Nephron progenitor cell (in vitro differentiated cells): ENCODE measurements around the gene SOWAHA.

Source experiments
- DNase-seq: peaks from one replicate; pipeline ENCODE4 v3.0.0; 2021
- H3K27ac Mint-ChIP-seq: 2 replicates; pipeline ENCODE4 v1.8.0; 2021; ENCODE audit warnings: mild to moderate bottlenecking, moderate library complexity, mixed read lengths
- H3K27me3 Mint-ChIP-seq: 2 replicates; pipeline ENCODE4 v1.8.0; 2021; ENCODE audit warnings: mild to moderate bottlenecking, low read depth, mixed read lengths; ENCODE audit not compliant: poor library complexity
- H3K36me3 Mint-ChIP-seq: 2 replicates; pipeline ENCODE4 v1.8.0; 2021; ENCODE audit warnings: low read depth, mixed read lengths
- H3K4me1 Mint-ChIP-seq: 2 replicates; pipeline ENCODE4 v1.8.0; 2021; ENCODE audit warnings: mixed read lengths
- H3K4me3 Mint-ChIP-seq: 2 replicates; pipeline ENCODE4 v1.8.0; 2021; ENCODE audit warnings: mild to moderate bottlenecking, moderate library complexity, mixed read lengths
- H3K9me3 Mint-ChIP-seq: 2 replicates; pipeline ENCODE4 v1.8.0; 2021; ENCODE audit warnings: mild to moderate bottlenecking, moderate library complexity, mixed read lengths
- TF ChIP-seq, protein P1 (sequence below): fragments of 200-600 bp; sonication (generic); IDR thresholded peaks from 2 replicates; pipeline ENCODE4 v1.5.0; 2021; ENCODE audit warnings: antibody characterized with exemption

SOWAHA gene

DNA sequence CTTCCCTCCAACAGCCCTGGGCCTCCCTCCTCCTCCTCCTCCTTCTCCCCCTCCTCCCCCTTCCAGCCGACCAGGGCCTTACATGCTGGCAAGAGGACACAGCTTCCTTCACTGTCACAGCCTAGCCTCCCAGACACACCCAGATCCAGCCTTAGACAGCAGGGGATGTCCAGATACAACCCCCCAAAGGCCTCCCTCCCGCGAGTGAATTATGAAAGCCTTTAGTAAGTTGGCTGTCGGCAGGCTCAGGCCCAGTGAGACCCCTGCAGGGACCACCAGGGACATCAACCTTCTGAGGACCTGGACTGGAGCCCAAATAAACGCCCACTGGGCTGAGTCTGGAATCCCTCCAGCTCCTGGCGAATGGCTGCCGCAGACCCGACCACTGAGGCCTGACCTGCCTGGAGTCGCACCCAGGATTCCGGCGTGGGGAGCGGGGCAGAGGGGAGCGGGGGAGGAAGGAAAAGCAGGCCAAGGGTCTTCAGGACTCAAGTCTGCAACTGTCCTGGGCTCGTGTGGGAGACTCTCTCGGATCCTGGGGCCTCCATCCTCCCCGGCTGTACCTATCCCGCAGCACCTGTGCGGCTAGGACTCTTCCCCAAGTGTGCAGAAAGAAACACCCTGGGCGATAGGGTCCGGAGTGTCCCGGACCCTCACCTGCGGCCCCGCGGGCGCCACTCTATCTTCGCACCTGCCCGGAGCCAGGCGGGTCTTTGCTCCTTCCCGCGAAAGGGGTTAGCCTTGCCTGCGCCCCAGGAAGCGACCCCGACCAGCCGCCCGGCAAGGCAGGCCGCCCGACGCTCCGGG, 36.8 kb upstream of the SOWAHA start:
- no peaks in the 10 kb centered on the region for H3K9me3 Mint-ChIP-seq
- no peak overlapping the region for H3K27ac Mint-ChIP-seq
- DNase-seq, result peak; percentile 51
- peak overlapping the region; percentile 81 for H3K4me3 Mint-ChIP-seq
- peaks cover 43% of the 10 kb centered on the region for H3K27me3 Mint-ChIP-seq
- H3K4me1 Mint-ChIP-seq, result peaks cover 37% of the 10 kb centered on the region
- TF ChIP-seq, protein P1, sequence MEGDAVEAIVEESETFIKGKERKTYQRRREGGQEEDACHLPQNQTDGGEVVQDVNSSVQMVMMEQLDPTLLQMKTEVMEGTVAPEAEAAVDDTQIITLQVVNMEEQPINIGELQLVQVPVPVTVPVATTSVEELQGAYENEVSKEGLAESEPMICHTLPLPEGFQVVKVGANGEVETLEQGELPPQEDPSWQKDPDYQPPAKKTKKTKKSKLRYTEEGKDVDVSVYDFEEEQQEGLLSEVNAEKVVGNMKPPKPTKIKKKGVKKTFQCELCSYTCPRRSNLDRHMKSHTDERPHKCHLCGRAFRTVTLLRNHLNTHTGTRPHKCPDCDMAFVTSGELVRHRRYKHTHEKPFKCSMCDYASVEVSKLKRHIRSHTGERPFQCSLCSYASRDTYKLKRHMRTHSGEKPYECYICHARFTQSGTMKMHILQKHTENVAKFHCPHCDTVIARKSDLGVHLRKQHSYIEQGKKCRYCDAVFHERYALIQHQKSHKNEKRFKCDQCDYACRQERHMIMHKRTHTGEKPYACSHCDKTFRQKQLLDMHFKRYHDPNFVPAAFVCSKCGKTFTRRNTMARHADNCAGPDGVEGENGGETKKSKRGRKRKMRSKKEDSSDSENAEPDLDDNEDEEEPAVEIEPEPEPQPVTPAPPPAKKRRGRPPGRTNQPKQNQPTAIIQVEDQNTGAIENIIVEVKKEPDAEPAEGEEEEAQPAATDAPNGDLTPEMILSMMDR, result no peak
- no peaks in the 10 kb centered on the region for H3K36me3 Mint-ChIP-seq

DNA sequence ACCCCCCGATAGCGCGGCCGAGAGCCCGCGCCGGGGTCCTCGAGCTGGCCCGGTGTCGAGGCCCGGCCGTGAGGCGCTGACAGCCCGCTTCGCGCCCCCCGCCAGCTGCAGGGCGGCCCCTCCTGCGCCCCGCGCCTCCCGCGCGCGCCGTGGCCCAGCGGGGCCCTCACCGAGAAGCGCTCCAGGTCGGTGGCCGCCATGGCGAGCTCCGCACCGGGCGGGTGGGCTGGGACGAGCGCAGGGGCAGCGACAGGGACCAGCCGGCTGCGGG, 36.2 kb upstream of the SOWAHA start:
- Mint-ChIP-seq H3K36me3 (no peaks in the 10 kb centered on the region), H3K4me1 (peaks cover 33% of the 10 kb centered on the region), H3K27me3 (peaks cover 49% of the 10 kb centered on the region), H3K9me3 (no peaks in the 10 kb centered on the region), H3K27ac (no peak overlapping the region), H3K4me3 (no peak overlapping the region)
- TF ChIP-seq, protein P1, result no peak
- no peak for DNase-seq

GRCh38 chr5:132777209-132778069, 35.7 kb upstream of the SOWAHA start, which contains the start of gene SEPTIN8:
Gene SEPTIN8 (minus strand): TSS chr5:132777239. CDS start chr5:132777137, 102 bp downstream.
- Mint-ChIP-seq H3K9me3 (no peaks in the 10 kb centered on the region), H3K4me3 (peak within 1 kb of the TSS; percentile 81), H3K27ac (no peak within 1 kb of the TSS), H3K4me1 (peaks cover 29% of the 10 kb centered on the region), H3K27me3 (peaks cover 54% of the 10 kb centered on the region), H3K36me3 (no peaks in the 10 kb centered on the region)
- TF ChIP-seq, protein P1, result no peak
- peak; percentile 74 for DNase-seq

DNA sequence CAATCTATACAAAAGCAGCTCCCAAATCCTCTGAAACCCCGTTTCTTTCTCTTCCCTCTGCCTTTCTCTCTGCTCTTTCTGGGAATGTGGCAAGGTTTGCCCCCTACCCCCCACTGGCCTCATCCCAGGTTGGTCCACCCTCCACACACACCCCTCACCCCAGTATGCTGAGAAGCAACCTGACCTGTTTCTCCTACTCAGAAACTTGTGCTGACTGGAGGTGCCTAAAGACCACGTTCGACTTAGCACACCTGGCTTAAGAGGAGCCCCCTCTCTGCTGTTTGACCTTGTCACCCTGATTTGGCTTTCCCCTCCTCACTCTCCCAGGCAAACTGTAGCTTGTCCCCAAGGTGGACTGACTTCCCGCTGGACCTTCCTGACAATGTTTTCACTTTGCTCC, 35.0 kb upstream of the SOWAHA start:
- H3K9me3 Mint-ChIP-seq, result no peaks in the 10 kb centered on the region
- DNase-seq, result no peak

GRCh38 chr5:132778856-132779255, 34.2 kb upstream of the SOWAHA start:
- TF ChIP-seq, protein P1, result no peak
- Mint-ChIP-seq H3K9me3 (no peaks in the 10 kb centered on the region), H3K4me1 (peaks cover 25% of the 10 kb centered on the region), H3K4me3 (peak overlapping the region; percentile 11), H3K27ac (no peak overlapping the region), H3K36me3 (no peaks in the 10 kb centered on the region), H3K27me3 (peaks cover 58% of the 10 kb centered on the region)
- no peak for DNase-seq

More for the DNA sequence above, 35.0 kb upstream of the SOWAHA start:
- no peak overlapping the region for H3K27ac Mint-ChIP-seq
- peaks cover 55% of the 10 kb centered on the region for H3K27me3 Mint-ChIP-seq
- TF ChIP-seq, protein P1, result no peak
- no peaks in the 10 kb centered on the region for H3K36me3 Mint-ChIP-seq
- peak overlapping the region; percentile 79 for H3K4me3 Mint-ChIP-seq
- peaks cover 29% of the 10 kb centered on the region for H3K4me1 Mint-ChIP-seq
